Transverse colon (tissue), 4 donors: ENCODE data around the gene STPG3. TPM values are rescaled to one million over a fixed set of nuclear protein-coding genes. Genes with fewer than 3 reads are reported as not detected.

Experiments used
- DNase-seq: peaks from one replicate; pipeline ENCODE4 v3.0.0-alpha.2; 2019
- H3K27ac ChIP-seq, 4 donors: fragments of 200-600 bp; sonication (generic); 2 replicates each; pipeline ENCODE4 v1.5.1; 2016 to 2018; ENCODE audit warnings: inconsistent platforms in 4 of 4
- H3K27me3 ChIP-seq: fragments of 200-600 bp; sonication (generic); 2 replicates; pipeline ENCODE4 v1.5.1; 2017; ENCODE audit warnings: inconsistent platforms
- H3K36me3 ChIP-seq, 4 donors: fragments of 200-600 bp; sonication (generic); 2 replicates each; pipeline ENCODE4 v1.5.1; 2017 to 2019; ENCODE audit warnings: inconsistent platforms in 4 of 4
- H3K4me1 ChIP-seq, 4 donors: fragments of 200-600 bp; sonication (generic); 2 replicates each; pipeline ENCODE4 v1.5.1; 2017 to 2020; ENCODE audit warnings: inconsistent platforms in 4 of 4
- H3K4me3 ChIP-seq, 4 donors: fragments of 200-600 bp; sonication (generic); 1 replicate in 1 of 4; 2 replicates in 3 of 4; pipeline versions ENCODE4 v1.5.1 to v1.6.1; 2017 to 2019; ENCODE audit warnings: inconsistent platforms in 4 of 4
- H3K9me3 ChIP-seq, 2 donors: fragments of 200-600 bp; sonication (generic); 2 replicates each; pipeline ENCODE4 v1.5.1; 2017 to 2019; ENCODE audit warnings: inconsistent platforms in 2 of 2
- CTCF ChIP-seq, 5 experiments: fragments of 200-600 bp in 3 of 5; fragments of 450-650 bp in 2 of 5; sonication (generic) in 3 of 5; IDR thresholded peaks; 1 replicate in 2 of 5; 2 replicates in 3 of 5; pipeline ENCODE4 v1.5.1; 2016 to 2017; ENCODE audit warnings: antibody characterized with exemption in 5 of 5, inconsistent platforms in 3 of 5, mild to moderate bottlenecking in 2 of 5, moderate library complexity in 1 of 5
- EP300 ChIP-seq: sonication (generic); formaldehyde crosslinking; IDR thresholded peaks from one replicate; pipeline ENCODE4 v1.6.1; 2017; ENCODE audit warnings: antibody characterized with exemption, low read depth
- POLR2A ChIP-seq: fragments of 450-650 bp; IDR thresholded peaks from one replicate; pipeline ENCODE4 v1.6.1; 2016; ENCODE audit warnings: antibody characterized with exemption, mild to moderate bottlenecking, moderate library complexity
- POLR2AphosphoS5 ChIP-seq, 3 donors: sonication (generic); formaldehyde crosslinking; IDR thresholded peaks; one replicate each; pipeline ENCODE4 v1.6.1; 2016; ENCODE audit warnings: antibody characterized with exemption in 3 of 3
- WGBS, 2 donors: methylation state at CpG; one replicate each; pipeline ENCODE4 v1.1.5; 2018; ENCODE audit warnings: low coverage in 1 of 2; 5-methylcytosine and 5-hydroxymethylcytosine counted together
- in situ Hi-C, 4 donors: fragments of 200-750 bp; cut with MboI; loops; one replicate each; pipeline versions ENCODE4 v1.15.0 to v1.15.1; 2017; ENCODE audit warnings: low sequenced_read_pairs in 3 of 4, low pct_ligation_motif_present in 1 of 4, low pct_unique_long_range_greater_than_20kb in 1 of 4
- intact Hi-C: fragments of 100-400 bp; cut with DNase I; formaldehyde crosslinking; loops from one replicate; pipeline ENCODE4 v1.15.1; 2023; ENCODE audit warnings: low total_unique reads
- total RNA-seq, 4 donors: library from RNA; depleted of rRNA; stranded (reverse); fragments of >200 nt; gene quantifications; one replicate each; pipeline ENCODE4 v1.1.0, GENCODE V29; 2016

Gene STPG3
- total RNA-seq, 4 donors from 2014 or later = not detected

GRCh38 chr9:137266585-137267453 lies 15.7 kb downstream of the STPG3 start:
- no peaks in the 10 kb centered on the region for H3K9me3 ChIP-seq
- in situ Hi-C loops (no loop called here), intact Hi-C loops (no loop called here)
- 20 to 90% methylated on average over 1 to 34 of the region's 34 CpGs for WGBS, 2 donors
- H3K4me3 ChIP-seq = no peak overlapping the region
- no peaks in the 10 kb centered on the region for H3K27me3 ChIP-seq
- H3K36me3 ChIP-seq = peaks cover 0 to 28% (median 8%) of the 10 kb centered on the region in 4 donors
- no peak for DNase-seq
- H3K27ac ChIP-seq = no peak overlapping the region
- TF ChIP-seq EP300 = no peak
- no peak for TF ChIP-seq POLR2AphosphoS5 (IDR thresholded peaks at IDR 0.05)
- no peak for TF ChIP-seq POLR2A
- TF ChIP-seq CTCF (IDR thresholded peaks at IDR 0.05) = no peak
- peaks cover 13 to 24% (median 22%) of the 10 kb centered on the region in 4 donors for H3K4me1 ChIP-seq

- no peak for TF ChIP-seq EP300
- TF ChIP-seq POLR2A = no peak
- no peak for TF ChIP-seq POLR2AphosphoS5 (IDR thresholded peaks at IDR 0.05)
- TF ChIP-seq CTCF (IDR thresholded peaks at IDR 0.05) = no peak
- Histone ChIP-seq H3K36me3 (peaks cover 0 to 36% (median 15%) of the 10 kb centered on the region in 4 donors), H3K4me1 (peaks cover 13 to 24% (median 22%) of the 10 kb centered on the region in 4 donors), H3K4me3 (no peak overlapping the region), H3K27me3 (no peaks in the 10 kb centered on the region), H3K9me3 (no peaks in the 10 kb centered on the region), H3K27ac (peak overlapping the region in 3 of 4 donors; percentile 77 to 83 (median 77))
- intact Hi-C loops (no loop called here), in situ Hi-C loops (no loop called here)
- WGBS, 2 donors = 80 to 89% methylated on average over 1 to 6 of the region's 6 CpGs
- DNase-seq = no peak
These were observed 16.9 kb downstream of the STPG3 start for GRCh38 chr9:137267933-137268355.

GRCh38 chr9:137268538-137269201 lies 17.6 kb downstream of the STPG3 start:
- H3K9me3 ChIP-seq = no peaks in the 10 kb centered on the region
- intact Hi-C loops (no loop called here), in situ Hi-C loops (no loop called here)
- H3K27ac ChIP-seq = peak overlapping the region; percentile 77 to 83 (median 78)
- TF ChIP-seq CTCF (IDR thresholded peaks at IDR 0.05) (no peak), POLR2A (no peak), POLR2AphosphoS5 (IDR thresholded peaks at IDR 0.05) (no peak), EP300 (no peak)
- DNase-seq = no peak
- WGBS, 2 donors = 66 to 70% methylated on average over 8 to 19 of the region's 19 CpGs
- H3K27me3 ChIP-seq = no peaks in the 10 kb centered on the region
- peaks cover 0 to 33% (median 15%) of the 10 kb centered on the region in 4 donors for H3K36me3 ChIP-seq
- H3K4me3 ChIP-seq = peak overlapping the region in 1 of 4 donors; percentile 19
- peaks cover 13 to 24% (median 22%) of the 10 kb centered on the region in 4 donors for H3K4me1 ChIP-seq

GRCh38 chr9:137269231-137269772 lies 18.2 kb downstream of the STPG3 start:
- 20 to 42% methylated on average over 7 to 17 of the region's 17 CpGs for WGBS, 2 donors
- no peaks in the 10 kb centered on the region for H3K27me3 ChIP-seq
- no peaks in the 10 kb centered on the region for H3K9me3 ChIP-seq
- peaks cover 13 to 30% (median 25%) of the 10 kb centered on the region in 4 donors for H3K4me1 ChIP-seq
- in situ Hi-C loops (no loop called here), intact Hi-C loops (no loop called here)
- TF ChIP-seq POLR2A (peak; percentile 58), EP300 (no peak), POLR2AphosphoS5 (IDR thresholded peaks at IDR 0.05) (peak; percentile 35 to 62 (median 43)), CTCF (IDR thresholded peaks at IDR 0.05) (no peak)
- peak overlapping the region; percentile 77 to 83 (median 78) for H3K27ac ChIP-seq
- DNase-seq = peak; percentile 78
- peaks cover 0 to 27% (median 12%) of the 10 kb centered on the region in 4 donors for H3K36me3 ChIP-seq
- H3K4me3 ChIP-seq = peak overlapping the region in 1 of 4 donors; percentile 19
